OCI-LY1 (cell line): Measurements from ENCODE around the gene DCLK1.

Experiments used
- H2AFZ ChIP-seq: fragments of 200-600 bp; sonication (generic), shearing (Covaris generic); 2 replicates; pipeline ENCODE4 v1.6.0; 2014; ENCODE audit warnings: antibody characterized with exemption, mild to moderate bottlenecking, low read length
- H3F3A ChIP-seq: fragments of 200-600 bp; sonication (generic), shearing (Covaris generic); 2 replicates; pipeline ENCODE4 v1.6.0; 2014; ENCODE audit warnings: mild to moderate bottlenecking, antibody characterized with exemption, low read length, moderate library complexity; ENCODE audit not compliant: insufficient read depth
- H3K27ac ChIP-seq: fragments of 200-600 bp; sonication (generic); 2 replicates; pipeline ENCODE4 v1.5.1; 2014; ENCODE audit warnings: low read length, mixed run types, mild to moderate bottlenecking, low read depth; ENCODE audit not compliant: poor library complexity, severe bottlenecking
- H3K27me3 ChIP-seq: fragments of 200-600 bp; sonication (generic); 2 replicates; pipeline ENCODE4 v1.6.0; 2014; ENCODE audit warnings: antibody characterized with exemption, mild to moderate bottlenecking, low read length, moderate library complexity; ENCODE audit not compliant: insufficient read depth
- H3K36me3 ChIP-seq: fragments of 200-600 bp; sonication (generic); 2 replicates; pipeline ENCODE4 v1.6.1; 2014; ENCODE audit warnings: mild to moderate bottlenecking, antibody characterized with exemption, low read length, moderate library complexity, mixed read lengths; ENCODE audit not compliant: insufficient read depth
- H3K4me1 ChIP-seq: fragments of 200-600 bp; sonication (generic); 2 replicates; pipeline ENCODE4 v1.5.1; 2014; ENCODE audit warnings: mild to moderate bottlenecking, low read length, moderate library complexity; ENCODE audit not compliant: insufficient read depth, severe bottlenecking
- H3K4me2 ChIP-seq: fragments of 200-600 bp; sonication (generic), shearing (Covaris generic); 2 replicates; pipeline ENCODE4 v1.6.1; 2014; ENCODE audit warnings: low read length
- H3K4me3 ChIP-seq: fragments of 200-600 bp; sonication (generic); 2 replicates; pipeline ENCODE4 v1.5.1; 2014; ENCODE audit warnings: low read length, low read depth, mild to moderate bottlenecking, mixed read lengths; ENCODE audit not compliant: poor library complexity, severe bottlenecking
- H3K79me2 ChIP-seq: fragments of 200-600 bp; shearing (Covaris generic); 2 replicates; pipeline ENCODE4 v1.6.1; 2016; ENCODE audit warnings: mixed run types, low read length, mixed read lengths; ENCODE audit not compliant: insufficient read depth
- H3K9ac ChIP-seq: fragments of 200-600 bp; sonication (generic), shearing (Covaris generic); 2 replicates; pipeline ENCODE4 v1.6.1; 2014; ENCODE audit warnings: mild to moderate bottlenecking, low read length, mixed read lengths
- H3K9me2 ChIP-seq: fragments of 200-600 bp; sonication (generic), shearing (Covaris generic); 2 replicates; pipeline ENCODE4 v1.6.1; 2014; ENCODE audit warnings: low read depth, mild to moderate bottlenecking, low read length, mixed read lengths
- H3K9me3 ChIP-seq: fragments of 200-600 bp; shearing (Covaris generic); 2 replicates; pipeline ENCODE4 v1.6.1; 2014; ENCODE audit warnings: low read length, mixed read lengths
- H4K20me1 ChIP-seq: fragments of 200-600 bp; sonication (generic), shearing (Covaris generic); 2 replicates; pipeline ENCODE4 v1.6.0; 2016; ENCODE audit warnings: mild to moderate bottlenecking, low read length; ENCODE audit not compliant: insufficient read depth
- EZH2 ChIP-seq: fragments of 200-600 bp; sonication (generic), shearing (Covaris generic); IDR thresholded peaks from 2 replicates; pipeline ENCODE4 v1.8.0; 2017; ENCODE audit warnings: borderline replicate concordance, mixed run types, mild to moderate bottlenecking, antibody characterized with exemption, low read length, moderate library complexity, mixed read lengths
- TF ChIP-seq, protein P1 (sequence below): fragments of 200-600 bp; sonication (generic), shearing (Covaris generic); IDR thresholded peaks from 2 replicates; pipeline ENCODE4 v1.5.1; 2017; ENCODE audit warnings: mild to moderate bottlenecking, antibody characterized with exemption, low read length, moderate library complexity, mixed read lengths

The DCLK1 gene

DNA sequence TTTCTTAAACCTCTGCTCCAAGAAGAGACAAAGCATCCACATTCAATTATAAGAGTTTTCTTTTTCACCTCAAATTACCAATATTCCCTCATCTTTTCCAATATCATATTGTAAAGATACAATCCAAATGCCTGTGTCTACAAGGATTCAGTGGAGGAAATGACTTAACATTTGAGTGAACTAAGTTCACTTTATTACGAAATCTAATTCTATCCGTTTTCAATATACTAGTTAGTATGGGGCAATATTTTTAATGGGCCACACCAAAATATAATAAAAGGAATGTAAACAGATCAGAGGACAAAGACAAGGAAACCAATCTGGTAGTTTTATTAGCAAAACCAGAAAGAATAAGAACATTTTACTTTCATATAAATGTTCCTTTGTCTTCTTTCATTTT lies 136.0 kb downstream of the DCLK1 start:
- no peaks in the 10 kb centered on the region for H3K36me3 ChIP-seq
- H4K20me1 ChIP-seq: no peaks in the 10 kb centered on the region
- H3F3A ChIP-seq: no peaks in the 10 kb centered on the region
- no peak overlapping the region for H3K4me3 ChIP-seq
- H3K9me3 ChIP-seq: no peaks in the 10 kb centered on the region
- H3K4me2 ChIP-seq: no peak overlapping the region
- H3K27me3 ChIP-seq: no peaks in the 10 kb centered on the region
- H3K4me1 ChIP-seq: no peaks in the 10 kb centered on the region
- H2AFZ ChIP-seq: no peak overlapping the region
- no peak overlapping the region for H3K9ac ChIP-seq
- H3K79me2 ChIP-seq: no peaks in the 10 kb centered on the region
- TF ChIP-seq, protein P1, sequence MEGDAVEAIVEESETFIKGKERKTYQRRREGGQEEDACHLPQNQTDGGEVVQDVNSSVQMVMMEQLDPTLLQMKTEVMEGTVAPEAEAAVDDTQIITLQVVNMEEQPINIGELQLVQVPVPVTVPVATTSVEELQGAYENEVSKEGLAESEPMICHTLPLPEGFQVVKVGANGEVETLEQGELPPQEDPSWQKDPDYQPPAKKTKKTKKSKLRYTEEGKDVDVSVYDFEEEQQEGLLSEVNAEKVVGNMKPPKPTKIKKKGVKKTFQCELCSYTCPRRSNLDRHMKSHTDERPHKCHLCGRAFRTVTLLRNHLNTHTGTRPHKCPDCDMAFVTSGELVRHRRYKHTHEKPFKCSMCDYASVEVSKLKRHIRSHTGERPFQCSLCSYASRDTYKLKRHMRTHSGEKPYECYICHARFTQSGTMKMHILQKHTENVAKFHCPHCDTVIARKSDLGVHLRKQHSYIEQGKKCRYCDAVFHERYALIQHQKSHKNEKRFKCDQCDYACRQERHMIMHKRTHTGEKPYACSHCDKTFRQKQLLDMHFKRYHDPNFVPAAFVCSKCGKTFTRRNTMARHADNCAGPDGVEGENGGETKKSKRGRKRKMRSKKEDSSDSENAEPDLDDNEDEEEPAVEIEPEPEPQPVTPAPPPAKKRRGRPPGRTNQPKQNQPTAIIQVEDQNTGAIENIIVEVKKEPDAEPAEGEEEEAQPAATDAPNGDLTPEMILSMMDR: no peak
- no peak overlapping the region for H3K27ac ChIP-seq
- H3K9me2 ChIP-seq: no peaks in the 10 kb centered on the region

DNA sequence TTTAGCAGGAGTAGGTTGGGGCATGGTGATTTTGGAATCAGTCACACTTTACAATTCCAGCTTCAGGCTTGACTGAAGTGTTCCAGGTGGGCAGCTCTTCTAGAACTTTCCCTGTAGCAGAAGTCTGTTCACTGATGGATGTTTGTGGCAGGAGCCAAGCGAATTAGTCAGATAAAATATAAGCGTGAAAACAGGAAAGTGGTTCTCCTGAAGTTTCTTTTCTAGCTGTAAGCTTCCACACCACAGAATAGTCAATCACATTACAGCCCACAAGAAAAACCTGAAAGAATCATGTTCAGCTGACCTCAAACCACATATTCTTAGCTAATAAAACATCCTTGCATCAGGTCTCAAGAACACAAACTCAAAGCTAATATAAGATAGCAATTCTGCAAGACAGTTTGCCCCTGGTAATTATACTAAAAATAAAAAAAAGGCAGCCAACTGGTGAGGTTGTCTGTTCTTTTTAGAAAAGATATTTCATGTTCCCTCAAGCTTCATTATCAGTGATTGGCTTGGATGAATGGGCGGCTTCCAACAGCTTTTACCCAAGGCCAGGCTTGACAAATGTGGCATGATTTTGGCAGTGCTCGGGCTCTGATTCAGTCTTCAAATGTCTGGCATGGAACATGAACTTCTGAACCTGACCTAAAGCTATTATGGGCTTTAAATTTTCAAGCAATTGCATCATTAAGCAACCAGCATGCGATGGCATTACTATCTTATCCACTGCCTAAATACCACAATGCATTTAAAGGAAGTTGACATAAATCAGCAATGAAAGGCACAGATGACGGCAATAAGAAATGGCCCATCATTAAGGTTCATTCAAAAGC lies 136.8 kb downstream of the DCLK1 start:
- no peaks in the 10 kb centered on the region for H3K9me3 ChIP-seq
- no peak overlapping the region for H3K4me2 ChIP-seq
- no peaks in the 10 kb centered on the region for H3F3A ChIP-seq
- no peaks in the 10 kb centered on the region for H3K27me3 ChIP-seq
- TF ChIP-seq, protein P1: no peak
- TF ChIP-seq EZH2: no peak
- no peak overlapping the region for H3K4me3 ChIP-seq
- H3K36me3 ChIP-seq: no peaks in the 10 kb centered on the region
- H3K27ac ChIP-seq: no peak overlapping the region
- no peak overlapping the region for H3K9ac ChIP-seq
- no peak overlapping the region for H2AFZ ChIP-seq
- no peaks in the 10 kb centered on the region for H3K9me2 ChIP-seq
- H3K79me2 ChIP-seq: no peaks in the 10 kb centered on the region
- no peaks in the 10 kb centered on the region for H3K4me1 ChIP-seq
- H4K20me1 ChIP-seq: no peaks in the 10 kb centered on the region

DNA sequence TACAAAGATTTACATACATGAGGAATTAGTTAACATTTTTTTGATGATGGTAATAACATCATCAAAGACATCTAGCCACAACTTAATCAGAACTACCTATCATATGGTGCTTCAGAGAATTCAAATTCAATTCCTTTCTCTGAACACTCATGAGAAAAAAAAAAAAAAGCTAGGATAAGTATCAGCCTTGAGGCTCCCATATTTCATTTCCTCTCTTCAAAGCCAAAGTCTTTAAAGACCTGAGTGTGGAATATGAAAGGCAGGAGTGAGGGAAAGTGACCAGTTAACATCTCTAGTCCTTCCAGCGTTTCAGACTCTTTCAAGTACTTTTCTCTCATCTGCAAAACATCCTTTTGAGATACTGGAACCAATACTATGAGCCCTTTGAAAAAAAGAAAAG lies 137.5 kb downstream of the DCLK1 start:
- H3K4me1 ChIP-seq: no peaks in the 10 kb centered on the region
- TF ChIP-seq, protein P1: no peak
- no peak for TF ChIP-seq EZH2

More for the DNA sequence above, 137.5 kb downstream of the DCLK1 start:
- Histone ChIP-seq H3K9me2 (no peaks in the 10 kb centered on the region), H3K9ac (no peak overlapping the region), H3K4me3 (no peak overlapping the region), H3F3A (no peaks in the 10 kb centered on the region), H3K27ac (no peak overlapping the region), H2AFZ (no peak overlapping the region), H3K36me3 (no peaks in the 10 kb centered on the region), H3K9me3 (no peaks in the 10 kb centered on the region), H3K27me3 (no peaks in the 10 kb centered on the region), H3K79me2 (no peaks in the 10 kb centered on the region), H3K4me2 (no peak overlapping the region), H4K20me1 (no peaks in the 10 kb centered on the region)
